ENCODE data around the gene SCD.

- no peak for TF ChIP-seq CTCF (IDR thresholded peaks at IDR 0.05)
- TF ChIP-seq POLR2A (IDR thresholded peaks at IDR 0.05): no peak
Observed at GRCh38 chr10:100391163-100392002, 44.4 kb downstream of the SCD start.

Data from adrenal gland (tissue), 5 donors.